GM03348 (cell line): Measurements from ENCODE around the gene CTSK.
"Not testable (repeated sequence)": the region's sequence is repeated elsewhere in the genome, so short reads cannot be mapped to it uniquely, and the experiment has no call there.

Experiments used
- DNase-seq: peaks from one replicate; pipeline ENCODE4 v3.0.0; 2012; ENCODE audit warnings: low spot score

The CTSK gene

DNA sequence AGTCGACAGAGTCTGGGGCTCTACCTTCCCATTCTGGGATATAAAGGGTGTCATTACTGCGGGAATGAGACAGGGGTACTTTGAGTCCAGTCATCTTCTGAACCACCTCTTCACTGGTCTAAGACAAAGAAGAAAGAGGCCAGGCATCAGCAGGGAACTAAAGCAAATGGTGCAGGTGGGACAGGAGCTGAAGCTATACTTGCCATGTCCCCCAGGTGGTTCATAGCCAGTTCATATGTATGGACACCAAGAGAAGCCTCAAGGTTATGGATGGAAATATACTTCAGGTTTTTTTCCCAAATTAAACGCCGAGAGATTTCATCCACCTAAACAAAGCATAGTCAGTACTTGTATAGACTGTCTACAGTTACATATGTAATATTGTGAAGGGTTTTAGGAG, 2.2 kb downstream of the CTSK start:
- no peak for DNase-seq

DNA sequence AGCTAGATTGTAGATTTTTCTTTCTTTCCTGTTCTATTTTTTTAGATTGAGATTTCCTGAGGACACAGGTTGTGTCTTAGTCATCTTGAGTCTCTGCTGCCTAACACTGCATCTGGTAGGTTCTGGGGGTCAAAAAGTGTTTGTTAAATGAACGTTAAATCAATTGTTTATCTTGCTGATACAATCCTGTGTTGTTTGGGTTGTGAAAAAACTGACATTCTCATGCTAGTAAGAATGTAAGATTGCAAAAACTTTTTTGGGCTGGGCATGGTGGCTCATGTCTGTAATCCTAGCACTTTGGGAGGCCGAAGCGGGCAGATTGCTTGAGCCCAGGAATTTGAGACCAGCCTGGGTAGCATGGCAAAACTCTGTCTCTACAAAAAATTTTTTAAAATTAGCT, 3.4 kb downstream of the CTSK start:
- DNase-seq: no peak

DNA sequence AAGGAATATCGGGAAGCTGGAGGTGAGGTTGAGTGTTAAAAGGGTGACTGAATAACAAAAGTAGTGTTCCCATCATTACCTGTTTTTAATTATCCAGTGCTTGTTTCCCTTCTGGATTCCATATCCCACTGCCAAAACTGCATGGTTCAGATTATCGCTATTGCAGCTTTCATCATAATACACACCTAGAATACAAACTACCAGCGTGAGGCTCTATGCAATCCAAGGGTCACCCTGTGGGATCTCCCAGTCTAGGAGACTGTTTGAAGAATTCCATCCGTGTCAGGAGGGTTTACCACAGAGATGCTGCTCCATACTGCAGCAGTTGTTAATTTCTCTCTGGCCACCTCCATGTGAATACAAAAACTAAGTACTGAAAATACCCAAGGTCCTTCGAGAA, 9.0 kb downstream of the CTSK start:
- DNase-seq: no peak

GRCh38 chr1:150798525-150798924, 9.5 kb downstream of the CTSK start:
- no peak for DNase-seq

- DNase-seq: no peak
Observed at GRCh38 chr1:150796374-150796773, 11.7 kb downstream of the CTSK start.

GRCh38 chr1:150793778-150794177, 14.3 kb downstream of the CTSK start:
- DNase-seq: not testable (repeated sequence)

GRCh38 chr1:150793221-150793620, 14.8 kb downstream of the CTSK start:
- DNase-seq: no peak

DNA sequence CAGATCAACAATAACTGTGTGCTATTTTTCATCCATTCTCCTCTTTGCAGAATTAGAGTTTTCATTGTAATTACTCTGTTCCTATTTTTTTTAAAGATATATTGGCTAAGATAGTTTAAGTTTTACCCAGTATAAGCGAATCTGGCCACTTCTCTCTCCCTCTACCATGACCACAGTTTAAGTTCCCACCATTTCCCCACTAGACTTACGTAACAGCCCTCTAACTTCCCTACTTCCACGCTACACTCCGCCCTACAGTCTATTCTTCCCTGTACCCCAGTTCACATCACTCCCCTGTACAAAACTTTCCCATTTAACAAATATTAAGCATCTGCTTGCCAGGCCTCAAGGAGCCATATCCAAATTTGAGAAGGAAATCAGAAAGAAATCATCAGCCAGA, 16.5 kb downstream of the CTSK start:
- DNase-seq: no peak

GRCh38 chr1:150789396-150789795, 18.7 kb downstream of the CTSK start:
- no peak for DNase-seq

DNA sequence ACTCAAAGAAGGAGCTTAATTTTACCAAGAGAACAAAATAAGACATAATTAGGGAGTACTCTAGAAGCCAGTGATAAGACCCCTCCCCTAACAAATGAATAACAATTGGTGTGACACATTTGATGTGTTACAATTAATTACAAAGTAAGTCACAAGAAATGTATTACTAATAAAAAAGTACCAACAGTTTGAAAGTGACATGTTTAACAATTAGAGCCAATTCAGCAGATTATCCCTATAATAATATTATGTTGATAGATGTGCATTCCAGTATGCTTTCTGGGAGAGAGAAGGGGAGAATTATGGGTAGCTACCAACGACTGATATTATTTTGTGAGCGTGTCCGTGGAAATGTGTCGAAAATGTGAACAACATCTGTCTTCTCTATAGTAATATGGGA, 19.1 kb downstream of the CTSK start:
- no peak for DNase-seq

- no peak for DNase-seq
Observed at GRCh38 chr1:150787455-150787854, 20.6 kb downstream of the CTSK start.

DNA sequence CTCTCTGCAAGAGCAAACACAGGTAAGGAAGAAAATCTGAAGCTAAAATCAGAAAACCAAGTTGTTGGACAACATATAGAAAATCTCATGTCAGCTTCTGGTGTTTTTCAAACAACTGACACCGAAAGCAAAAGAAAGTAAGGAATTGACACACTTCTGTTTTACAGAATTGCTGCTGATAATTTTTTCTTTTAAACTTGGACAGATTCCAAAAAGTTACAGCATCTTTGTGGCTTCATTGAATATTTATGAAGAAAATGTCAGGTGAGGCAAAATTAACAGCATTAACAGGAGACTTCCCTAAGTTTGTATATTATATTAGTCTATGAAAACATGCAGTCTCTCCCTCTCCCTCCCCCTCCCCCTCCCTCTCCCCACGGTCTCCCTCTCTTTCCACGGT, 27.6 kb downstream of the CTSK start:
- DNase-seq: no peak

- no peak for DNase-seq
Observed at GRCh38 chr1:150778409-150778808, 29.7 kb downstream of the CTSK start.

DNA sequence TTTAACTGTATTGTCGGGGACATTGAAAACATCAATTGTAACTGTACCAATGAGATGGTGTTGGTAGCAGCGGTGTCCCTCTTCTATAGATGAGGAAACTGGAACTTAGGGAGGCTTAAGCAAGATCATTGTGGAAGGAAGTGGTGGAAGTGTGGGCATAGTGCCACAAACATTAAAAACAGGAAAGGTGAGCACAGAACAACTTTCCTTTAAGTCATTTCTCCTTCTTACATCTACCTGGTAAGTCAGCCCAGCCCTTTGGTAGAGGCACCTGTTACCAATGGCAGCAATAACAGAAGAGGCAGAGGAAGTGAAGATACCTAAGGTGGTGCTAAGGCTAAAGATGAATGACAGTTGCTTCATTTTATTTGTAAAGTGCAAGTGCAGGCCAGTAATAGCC, 30.5 kb downstream of the CTSK start:
- DNase-seq: no peak

DNA sequence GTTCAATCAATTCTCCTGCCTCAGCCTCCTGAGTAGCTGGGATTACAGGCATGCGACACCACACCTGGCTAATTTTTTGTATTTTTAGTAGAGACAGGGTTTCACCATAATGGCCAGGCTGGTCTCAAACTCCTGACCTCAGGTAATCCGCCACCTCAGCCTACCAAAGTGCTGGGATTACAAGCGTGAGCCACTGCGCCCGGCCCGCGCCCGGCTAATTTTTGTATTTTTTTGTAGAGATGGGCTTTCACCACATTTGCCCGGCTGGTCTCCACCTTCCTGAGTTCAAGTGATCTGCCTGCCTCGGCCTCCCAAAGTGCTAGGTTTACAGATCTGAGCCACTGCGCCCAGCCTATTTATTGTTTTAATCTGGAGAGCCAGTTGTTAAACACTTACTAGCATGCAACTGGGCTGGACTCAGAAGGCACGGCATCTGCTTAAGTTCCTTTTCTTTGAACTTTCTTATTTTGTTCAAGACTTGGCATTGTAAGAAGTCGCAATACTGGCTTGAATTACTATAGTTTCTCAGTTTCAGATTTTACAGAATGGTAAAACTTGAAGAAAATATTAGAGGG, 32.0 kb downstream of the CTSK start:
- DNase-seq: not testable (repeated sequence)

DNA sequence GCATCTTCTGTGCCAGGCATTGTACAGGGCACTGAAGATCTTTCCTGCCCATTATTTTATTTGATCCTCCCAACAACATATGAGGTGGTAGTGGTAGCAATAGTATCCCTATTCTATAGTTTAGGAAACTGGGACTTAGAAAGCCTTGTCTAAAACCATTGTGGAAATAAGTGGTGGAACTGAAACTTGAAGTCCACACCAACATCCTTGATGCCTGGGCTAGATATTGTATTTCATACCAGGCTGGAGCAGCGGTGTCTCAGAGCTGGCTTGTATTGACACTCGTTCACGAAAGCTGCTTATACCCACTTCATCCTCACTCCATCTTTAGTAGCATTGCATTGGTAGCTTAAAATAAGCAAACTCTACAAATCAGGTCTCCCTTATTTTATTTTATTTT, 32.8 kb downstream of the CTSK start:
- DNase-seq: no peak

- DNase-seq: no peak
Observed at GRCh38 chr1:150772326-150772725, 35.7 kb downstream of the CTSK start.

- DNase-seq: not testable (repeated sequence)
Observed at GRCh38 chr1:150767704-150768103, 40.4 kb downstream of the CTSK start.

- DNase-seq: not testable (repeated sequence)
Observed at GRCh38 chr1:150765977-150766301, 42.1 kb downstream of the CTSK start.

DNA sequence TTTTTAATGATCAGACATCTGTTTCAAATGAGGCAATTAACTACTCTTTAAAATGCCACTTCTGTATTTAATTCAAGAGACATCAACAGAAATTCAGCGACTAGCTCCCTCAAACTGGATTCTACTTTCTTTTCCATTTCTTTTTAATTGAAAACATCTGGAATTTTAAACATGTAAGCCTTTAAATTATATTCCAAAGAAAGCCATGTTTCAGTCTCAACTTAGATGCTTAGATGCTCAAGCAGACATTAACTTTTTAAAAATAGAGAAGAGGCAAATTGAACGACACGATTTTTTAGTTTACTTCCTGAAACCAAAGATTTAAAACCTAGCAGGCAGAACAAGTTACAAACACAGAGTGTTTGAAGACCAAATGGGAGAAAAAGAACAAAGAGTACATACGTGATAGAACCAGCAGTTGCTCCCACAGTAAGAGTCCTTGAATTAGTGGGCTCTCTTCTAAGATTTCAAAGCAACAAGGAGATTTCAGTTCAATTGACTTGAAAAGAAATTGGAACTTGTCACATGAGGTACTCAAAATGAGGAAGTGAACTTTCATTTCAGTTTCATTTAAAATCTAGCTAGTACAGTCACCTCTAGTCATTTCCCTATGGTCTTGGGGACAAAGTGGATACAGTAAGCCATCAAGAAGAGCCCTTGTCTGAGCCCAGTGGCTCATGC, 42.6 kb downstream of the CTSK start, which contains the start of gene CTSS:
Gene CTSS, minus strand, starts transcription at position 483 of the 681 bp plus-strand sequence. CDS start 1,015 bp downstream, outside the sequence.
- no peak for DNase-seq

GRCh38 chr1:150764617-150765101, 43.4 kb downstream of the CTSK start:
- peak; percentile 42 for DNase-seq

- no peak for DNase-seq
Observed at GRCh38 chr1:150763018-150763417, 45.0 kb downstream of the CTSK start.

DNA sequence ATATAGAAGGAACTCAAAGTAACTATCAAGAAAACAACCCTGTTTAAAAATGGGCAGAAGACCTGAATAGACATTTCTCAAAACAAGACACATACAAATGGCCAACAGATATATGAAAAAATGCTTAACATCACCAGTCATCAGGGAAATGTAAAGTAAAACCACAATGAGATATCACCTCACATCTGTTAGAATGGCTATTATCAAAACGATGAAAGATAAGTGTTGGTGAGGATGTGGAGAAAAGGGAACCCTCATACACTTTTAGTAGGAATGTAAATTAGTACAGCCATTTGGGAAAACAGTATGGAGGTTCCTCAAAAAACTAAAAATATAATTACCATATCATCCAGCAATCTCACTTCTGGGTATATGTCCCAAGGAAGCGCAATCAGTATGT, 45.5 kb downstream of the CTSK start:
- no peak for DNase-seq

- DNase-seq: no peak
Observed at GRCh38 chr1:150761801-150762200, 46.3 kb downstream of the CTSK start.
